Neural cell (in vitro differentiated cells): Measurements from ENCODE around the gene DPY30.

Source experiments
- EZH2 ChIP-seq: fragments of 200-600, 300-800 bp; shearing (Covaris generic), sonication (generic); IDR thresholded peaks from 2 replicates; pipeline ENCODE4 v1.6.1; 2014; ENCODE audit warnings: antibody characterized with exemption, low read length, borderline replicate concordance, mild to moderate bottlenecking; ENCODE audit not compliant: insufficient read depth, poor library complexity, severe bottlenecking
- MXI1 ChIP-seq: fragments of 450-650 bp; conservative IDR thresholded peaks from 2 replicates; pipeline ENCODE4 v1.6.1; 2014; ENCODE audit warnings: antibody characterized with exemption, mild to moderate bottlenecking; ENCODE audit not compliant: poor library complexity, severe bottlenecking
- RAD21 ChIP-seq: fragments of 450-650 bp; conservative IDR thresholded peaks from 2 replicates; pipeline ENCODE4 v1.6.1; 2014; ENCODE audit warnings: antibody characterized with exemption, mild to moderate bottlenecking, moderate library complexity
- TF ChIP-seq, protein P1 (sequence below): fragments of 450-650 bp; IDR thresholded peaks from 2 replicates; pipeline ENCODE4 v1.5.1; 2014; ENCODE audit warnings: antibody characterized with exemption, mild to moderate bottlenecking, moderate library complexity; ENCODE audit not compliant: poor library complexity, severe bottlenecking
- TF ChIP-seq, protein P2 (sequence below): IDR thresholded peaks from 2 replicates; pipeline ENCODE4 v1.6.1; 2012; ENCODE audit warnings: borderline replicate concordance

DNA sequence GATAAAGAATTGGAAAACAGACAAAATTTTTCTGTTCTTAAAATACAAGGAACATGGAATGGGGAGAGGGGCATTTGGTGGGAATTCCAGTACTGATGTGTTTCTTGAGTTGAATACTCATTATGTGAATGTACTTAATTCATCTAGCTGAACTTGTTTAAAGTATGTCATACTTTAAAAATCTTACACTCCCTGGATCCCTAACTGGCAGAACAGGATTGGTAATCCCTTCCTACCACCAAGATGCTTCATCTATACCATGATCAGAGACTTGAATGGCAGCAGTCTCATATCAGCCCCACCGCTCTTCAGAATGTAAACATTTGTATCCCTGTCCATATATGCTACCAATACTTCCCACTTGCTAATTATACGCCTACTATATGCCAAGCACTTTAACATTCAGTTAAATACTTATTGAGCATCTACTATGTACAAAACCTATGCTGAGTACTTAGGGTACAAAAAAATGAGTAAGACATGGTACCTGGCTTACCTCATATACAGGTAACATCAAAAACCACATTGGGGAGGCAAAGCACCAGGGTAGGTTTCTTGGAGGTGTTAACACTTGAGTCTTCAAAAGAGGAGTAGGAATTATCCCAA is 34.1 kb downstream of the DPY30 start:
- TF ChIP-seq, protein P1, sequence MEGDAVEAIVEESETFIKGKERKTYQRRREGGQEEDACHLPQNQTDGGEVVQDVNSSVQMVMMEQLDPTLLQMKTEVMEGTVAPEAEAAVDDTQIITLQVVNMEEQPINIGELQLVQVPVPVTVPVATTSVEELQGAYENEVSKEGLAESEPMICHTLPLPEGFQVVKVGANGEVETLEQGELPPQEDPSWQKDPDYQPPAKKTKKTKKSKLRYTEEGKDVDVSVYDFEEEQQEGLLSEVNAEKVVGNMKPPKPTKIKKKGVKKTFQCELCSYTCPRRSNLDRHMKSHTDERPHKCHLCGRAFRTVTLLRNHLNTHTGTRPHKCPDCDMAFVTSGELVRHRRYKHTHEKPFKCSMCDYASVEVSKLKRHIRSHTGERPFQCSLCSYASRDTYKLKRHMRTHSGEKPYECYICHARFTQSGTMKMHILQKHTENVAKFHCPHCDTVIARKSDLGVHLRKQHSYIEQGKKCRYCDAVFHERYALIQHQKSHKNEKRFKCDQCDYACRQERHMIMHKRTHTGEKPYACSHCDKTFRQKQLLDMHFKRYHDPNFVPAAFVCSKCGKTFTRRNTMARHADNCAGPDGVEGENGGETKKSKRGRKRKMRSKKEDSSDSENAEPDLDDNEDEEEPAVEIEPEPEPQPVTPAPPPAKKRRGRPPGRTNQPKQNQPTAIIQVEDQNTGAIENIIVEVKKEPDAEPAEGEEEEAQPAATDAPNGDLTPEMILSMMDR: no peak
- TF ChIP-seq, protein P2, sequence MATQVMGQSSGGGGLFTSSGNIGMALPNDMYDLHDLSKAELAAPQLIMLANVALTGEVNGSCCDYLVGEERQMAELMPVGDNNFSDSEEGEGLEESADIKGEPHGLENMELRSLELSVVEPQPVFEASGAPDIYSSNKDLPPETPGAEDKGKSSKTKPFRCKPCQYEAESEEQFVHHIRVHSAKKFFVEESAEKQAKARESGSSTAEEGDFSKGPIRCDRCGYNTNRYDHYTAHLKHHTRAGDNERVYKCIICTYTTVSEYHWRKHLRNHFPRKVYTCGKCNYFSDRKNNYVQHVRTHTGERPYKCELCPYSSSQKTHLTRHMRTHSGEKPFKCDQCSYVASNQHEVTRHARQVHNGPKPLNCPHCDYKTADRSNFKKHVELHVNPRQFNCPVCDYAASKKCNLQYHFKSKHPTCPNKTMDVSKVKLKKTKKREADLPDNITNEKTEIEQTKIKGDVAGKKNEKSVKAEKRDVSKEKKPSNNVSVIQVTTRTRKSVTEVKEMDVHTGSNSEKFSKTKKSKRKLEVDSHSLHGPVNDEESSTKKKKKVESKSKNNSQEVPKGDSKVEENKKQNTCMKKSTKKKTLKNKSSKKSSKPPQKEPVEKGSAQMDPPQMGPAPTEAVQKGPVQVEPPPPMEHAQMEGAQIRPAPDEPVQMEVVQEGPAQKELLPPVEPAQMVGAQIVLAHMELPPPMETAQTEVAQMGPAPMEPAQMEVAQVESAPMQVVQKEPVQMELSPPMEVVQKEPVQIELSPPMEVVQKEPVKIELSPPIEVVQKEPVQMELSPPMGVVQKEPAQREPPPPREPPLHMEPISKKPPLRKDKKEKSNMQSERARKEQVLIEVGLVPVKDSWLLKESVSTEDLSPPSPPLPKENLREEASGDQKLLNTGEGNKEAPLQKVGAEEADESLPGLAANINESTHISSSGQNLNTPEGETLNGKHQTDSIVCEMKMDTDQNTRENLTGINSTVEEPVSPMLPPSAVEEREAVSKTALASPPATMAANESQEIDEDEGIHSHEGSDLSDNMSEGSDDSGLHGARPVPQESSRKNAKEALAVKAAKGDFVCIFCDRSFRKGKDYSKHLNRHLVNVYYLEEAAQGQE: no peak
- no peak for TF ChIP-seq EZH2
- TF ChIP-seq RAD21: no peak
- TF ChIP-seq MXI1: no peak
